ENCODE results near the gene SRSF4. TPM values are rescaled to one million over a fixed set of nuclear protein-coding genes. Genes with fewer than 3 reads are reported as not detected.

SRSF4 gene
- total RNA-seq, 2 donors from 2014 or later: 86.3 to 90.3 TPM

GRCh38 chr1:29179641-29180184, 2.0 kb downstream of the SRSF4 start:
- no peak for TF ChIP-seq CTCF (IDR thresholded peaks at IDR 0.05)
- peak overlapping the region in 1 of 2 donors; percentile 86 for H3K9ac ChIP-seq (ENCODE audit: low read depth in 2 of 2, low read length in 2 of 2)
- peak overlapping the region; percentile 35 for H3K27ac ChIP-seq
- no peaks in the 10 kb centered on the region for H3K36me3 ChIP-seq
- H3K9me3 ChIP-seq: no peaks in the 10 kb centered on the region
- H3K4me3 ChIP-seq: peak overlapping the region; percentile 70
- H3K4me1 ChIP-seq: peaks cover 19% of the 10 kb centered on the region
- no peak for DNase-seq
- no peaks in the 10 kb centered on the region for H3K27me3 ChIP-seq
- intact Hi-C loops (cut with DNase I): loop anchor here (10.0 kb wide), 1 partner anchor 55 kb away; the partner anchor contains the start of gene TMEM200B

GRCh38 chr1:29177022-29177705, 4.5 kb downstream of the SRSF4 start:
- no peak for DNase-seq
- Histone ChIP-seq H3K4me3 (no peak overlapping the region), H3K36me3 (no peaks in the 10 kb centered on the region), H3K9ac (ENCODE audit: low read depth in 2 of 2, low read length in 2 of 2) (no peak overlapping the region), H3K27ac (peak overlapping the region; percentile 8), H3K4me1 (peaks cover 19% of the 10 kb centered on the region), H3K9me3 (no peaks in the 10 kb centered on the region), H3K27me3 (no peaks in the 10 kb centered on the region)
- TF ChIP-seq CTCF (IDR thresholded peaks at IDR 0.05): no peak
- intact Hi-C loops (cut with DNase I): loop anchor here (10.0 kb wide), 1 partner anchor 52 kb away; the partner anchor contains the start of gene TMEM200B

GRCh38 chr1:29176576-29176975, 5.1 kb downstream of the SRSF4 start:
- DNase-seq: no peak
- no peak overlapping the region for H3K4me3 ChIP-seq
- no peaks in the 10 kb centered on the region for H3K9me3 ChIP-seq
- intact Hi-C loops (cut with DNase I): loop anchor here (10.0 kb wide), 1 partner anchor 52 kb away; the partner anchor contains the start of gene TMEM200B
- no peak overlapping the region for H3K27ac ChIP-seq
- H3K27me3 ChIP-seq: no peaks in the 10 kb centered on the region
- no peak overlapping the region for H3K9ac ChIP-seq (ENCODE audit: low read depth in 2 of 2, low read length in 2 of 2)
- H3K36me3 ChIP-seq: no peaks in the 10 kb centered on the region
- no peak for TF ChIP-seq CTCF (IDR thresholded peaks at IDR 0.05)
- H3K4me1 ChIP-seq: peaks cover 19% of the 10 kb centered on the region

GRCh38 chr1:29172415-29172939, 9.2 kb downstream of the SRSF4 start:
- DNase-seq: no peak
- Histone ChIP-seq H3K36me3 (no peaks in the 10 kb centered on the region), H3K9me3 (no peaks in the 10 kb centered on the region), H3K4me1 (no peaks in the 10 kb centered on the region), H3K27me3 (no peaks in the 10 kb centered on the region), H3K9ac (ENCODE audit: low read depth in 2 of 2, low read length in 2 of 2) (no peak overlapping the region), H3K4me3 (no peak overlapping the region), H3K27ac (no peak overlapping the region)
- no peak for TF ChIP-seq CTCF (IDR thresholded peaks at IDR 0.05)
- intact Hi-C loops (cut with DNase I): loop anchor here (10.0 kb wide), 1 partner anchor 48 kb away; the partner anchor contains the start of gene TMEM200B

GRCh38 chr1:29171521-29171920, 10.2 kb downstream of the SRSF4 start:
- Histone ChIP-seq H3K27me3 (no peaks in the 10 kb centered on the region), H3K36me3 (no peaks in the 10 kb centered on the region), H3K9me3 (no peaks in the 10 kb centered on the region), H3K27ac (no peak overlapping the region), H3K4me3 (no peak overlapping the region), H3K4me1 (no peaks in the 10 kb centered on the region), H3K9ac (ENCODE audit: low read depth in 2 of 2, low read length in 2 of 2) (no peak overlapping the region)
- no peak for DNase-seq
- intact Hi-C loops (cut with DNase I): loop anchor here (10.0 kb wide), 1 partner anchor 47 kb away; the partner anchor contains the start of gene TMEM200B
- TF ChIP-seq CTCF (IDR thresholded peaks at IDR 0.05): no peak

Measured in colonic mucosa (tissue), 4 donors.